HG03196 (cell line): Measurements from ENCODE around the gene DPP6.

Experiments used
- ATAC-seq: cut with Tn5 transposase; IDR thresholded peaks from one replicate; pipeline ENCODE4 v1.9.1; 2021; ENCODE audit not compliant: unreplicated experiment

The DPP6 gene

DNA sequence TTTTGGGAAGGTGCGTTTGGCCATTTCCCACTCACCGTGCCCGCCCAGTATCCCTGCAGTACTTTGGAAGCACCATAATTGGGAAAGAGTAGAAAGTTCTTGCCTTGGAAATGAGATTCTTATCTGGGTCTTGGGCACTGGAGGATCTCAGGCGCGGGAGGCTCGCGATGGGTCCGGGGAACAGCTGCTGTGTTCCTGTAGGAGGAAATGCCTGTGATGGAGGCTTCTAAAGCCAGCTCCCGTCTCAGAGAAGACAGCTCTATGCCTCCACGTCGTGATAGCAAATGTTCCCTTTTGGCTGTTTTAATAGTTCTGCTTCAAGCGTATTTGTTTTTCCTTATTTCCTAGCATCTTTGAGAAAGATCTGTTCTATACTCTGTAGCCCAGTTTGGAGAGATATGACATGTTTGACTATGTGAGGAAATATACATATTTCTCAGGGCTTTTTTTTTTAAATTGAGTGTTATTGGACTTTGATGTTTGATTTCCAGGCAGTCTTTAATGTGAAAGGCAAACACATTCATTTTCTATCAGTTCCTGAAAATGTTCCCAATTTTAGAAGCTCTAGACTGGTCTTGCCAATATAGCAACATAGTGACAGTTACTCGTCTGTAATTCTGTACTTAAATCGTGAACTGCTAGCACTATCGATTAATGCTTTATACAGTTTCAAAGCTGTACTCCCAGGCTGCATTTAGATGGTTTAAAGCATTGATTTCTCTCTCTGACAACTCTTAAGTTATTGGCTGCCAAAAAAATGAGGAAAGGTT, 280.8 kb downstream of the DPP6 start:
- ATAC-seq = no peak

DNA sequence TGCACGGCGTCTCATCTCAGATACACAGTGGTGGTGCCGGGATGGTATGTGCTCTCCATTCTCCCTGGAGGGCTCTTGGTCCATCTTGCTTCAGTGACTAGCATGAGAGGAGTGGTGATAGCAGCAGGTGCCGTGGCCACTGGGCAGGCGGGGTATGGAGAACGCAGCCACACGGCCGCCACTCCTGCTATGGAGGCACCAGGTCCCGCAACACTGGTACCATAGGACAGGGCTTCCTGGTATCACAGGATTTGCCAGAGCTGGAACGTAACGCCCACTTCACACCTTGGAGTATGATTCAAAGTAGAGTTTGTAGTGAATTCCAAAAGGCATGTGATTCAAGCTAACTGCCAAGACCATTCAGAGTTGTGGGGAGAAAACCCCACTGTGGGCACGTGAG, 284.1 kb downstream of the DPP6 start:
- ATAC-seq = no peak

DNA sequence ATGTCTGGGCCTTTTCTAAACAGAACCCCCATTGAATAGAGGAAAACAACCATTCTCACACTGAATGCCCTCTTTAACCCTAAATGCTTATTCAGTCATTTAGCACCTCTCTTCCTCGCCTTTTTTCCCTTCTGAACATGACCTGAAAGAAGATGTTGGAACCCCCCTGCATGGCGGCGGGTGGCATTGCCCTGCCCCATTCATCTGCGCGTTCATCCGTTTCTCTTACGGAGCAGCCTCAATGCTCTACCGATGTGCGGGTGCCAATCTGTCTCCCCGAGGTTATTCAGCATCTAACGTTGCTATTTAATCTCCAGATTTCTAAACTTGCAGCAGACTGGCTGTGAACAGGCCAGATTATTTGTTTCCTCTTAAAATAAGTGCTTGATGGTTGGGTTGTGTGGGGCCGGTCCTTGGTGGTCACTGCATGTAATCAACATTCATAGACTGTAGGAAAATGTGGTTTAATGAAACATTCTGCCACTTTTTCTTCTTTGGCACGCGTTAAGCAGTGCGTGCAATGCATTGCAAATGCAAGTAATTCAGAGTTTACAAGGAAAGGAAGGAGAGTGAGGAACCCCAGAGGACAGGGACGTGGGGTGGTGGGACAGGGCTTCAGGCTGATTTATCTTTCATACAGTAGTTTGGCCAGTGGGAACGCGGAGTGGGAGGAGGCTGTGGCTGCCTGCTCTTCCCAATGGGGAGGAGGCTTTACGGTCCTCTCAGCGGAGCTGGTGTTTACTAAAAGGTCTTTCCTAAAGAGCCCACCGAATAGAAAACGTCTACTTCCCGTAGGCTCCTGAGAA, 286.7 kb downstream of the DPP6 start:
- ATAC-seq = no peak

DNA sequence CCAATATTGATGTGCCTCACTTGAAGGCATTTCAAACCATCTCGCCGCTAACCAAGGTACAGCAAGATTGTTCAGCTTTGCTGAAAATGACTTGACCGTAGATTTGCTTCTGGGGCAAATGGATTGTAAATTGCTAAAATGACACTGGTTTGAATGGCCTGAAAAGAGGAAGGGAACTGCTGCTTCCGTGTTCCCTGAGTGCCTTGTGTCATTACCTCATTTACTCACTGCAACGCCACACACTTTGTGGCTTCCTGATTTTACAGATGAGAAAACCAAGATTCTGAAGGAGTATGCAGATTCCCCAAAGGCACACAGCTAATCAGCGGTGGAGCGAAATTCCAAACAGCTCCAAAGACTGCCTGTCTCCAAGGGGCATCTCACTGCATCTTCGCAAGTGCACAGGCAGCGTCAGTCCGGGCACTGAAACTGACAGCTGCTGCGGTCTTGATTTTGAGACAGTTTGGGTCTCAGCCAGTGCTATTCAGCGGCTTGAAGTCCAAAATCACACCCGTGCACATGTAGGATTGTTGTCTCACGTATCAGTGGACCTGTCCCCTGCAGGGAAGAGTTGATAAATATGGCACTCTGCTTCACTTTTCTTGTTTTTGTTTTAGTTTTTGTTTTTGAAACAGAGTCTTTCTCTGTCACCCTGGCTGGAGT, 290.9 kb downstream of the DPP6 start:
- ATAC-seq = no peak

DNA sequence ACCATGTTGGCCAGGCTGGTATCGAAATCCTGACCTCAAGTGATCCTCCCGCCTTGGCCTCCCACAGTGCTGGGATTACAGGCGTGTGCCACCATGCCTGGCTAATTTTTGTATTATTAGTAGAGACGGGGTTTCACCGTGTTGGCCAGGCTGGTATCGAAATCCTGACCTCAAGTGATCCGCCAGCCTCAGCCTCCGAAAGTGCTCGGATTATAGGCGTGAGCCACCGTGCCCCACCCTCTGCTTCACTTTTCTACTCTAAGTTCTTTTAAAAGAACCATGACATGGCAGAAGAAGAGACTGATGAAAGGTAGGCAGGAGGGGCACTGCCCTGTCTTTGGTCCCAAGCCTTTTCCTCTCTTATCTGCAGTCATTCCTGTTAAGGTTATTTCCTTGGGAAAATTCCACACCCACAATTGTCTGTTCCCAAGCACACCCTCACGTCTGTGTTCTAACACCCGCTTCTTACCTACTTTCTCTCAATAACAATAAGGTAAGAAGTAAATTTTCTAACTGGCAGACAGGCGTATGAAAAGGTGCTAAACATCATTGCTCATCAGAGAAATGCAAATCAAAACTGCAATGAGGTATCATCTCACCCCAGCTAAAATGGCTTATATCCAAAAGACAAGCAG, 291.7 kb downstream of the DPP6 start:
- no peak for ATAC-seq

DNA sequence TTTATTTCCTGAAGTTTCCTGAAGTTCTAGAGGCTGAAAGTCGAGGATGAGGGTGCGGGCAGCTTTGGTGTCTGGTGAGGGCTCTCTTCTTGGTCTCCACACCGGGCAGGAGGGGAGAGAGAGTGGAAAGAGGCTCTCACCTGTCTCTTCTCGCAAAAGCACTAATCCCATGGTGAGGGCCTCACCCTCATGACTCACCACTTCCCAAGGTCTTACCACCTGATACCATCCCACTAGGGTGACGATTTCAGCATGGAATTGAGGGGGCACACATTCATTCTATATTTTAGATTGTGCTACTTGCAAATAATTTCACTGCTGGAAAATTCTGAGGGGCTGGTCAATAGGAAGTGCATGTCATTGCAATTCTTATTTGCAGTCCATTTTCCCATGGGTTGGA, 292.9 kb downstream of the DPP6 start:
- ATAC-seq = no peak

DNA sequence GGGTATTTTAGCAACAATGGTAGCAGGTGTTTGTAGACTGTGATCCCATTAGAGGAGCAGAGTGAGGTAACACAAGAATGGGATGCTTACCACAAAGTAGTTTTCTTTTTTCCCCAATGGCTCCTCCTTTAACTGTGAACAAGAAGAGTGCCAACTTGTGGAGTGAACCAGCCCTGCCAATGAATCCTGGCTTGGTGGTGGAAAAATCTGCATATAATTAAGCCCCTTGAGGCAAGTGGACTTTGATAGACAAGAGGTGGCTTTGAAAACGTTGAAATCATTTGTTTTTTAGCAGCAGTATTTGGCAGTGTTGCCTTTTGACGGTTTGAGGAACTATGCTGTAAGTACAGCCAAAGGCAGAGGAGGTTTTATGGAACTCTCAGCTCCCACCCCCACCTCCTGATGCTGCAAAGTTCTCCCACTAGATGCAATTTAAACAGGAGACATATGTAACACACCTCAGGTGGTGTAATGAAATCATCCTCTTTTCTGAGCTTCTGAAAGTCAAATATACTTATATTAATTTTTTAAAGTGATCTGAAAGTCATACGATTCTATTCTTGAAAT, 295.6 kb downstream of the DPP6 start:
- ATAC-seq = no peak

DNA sequence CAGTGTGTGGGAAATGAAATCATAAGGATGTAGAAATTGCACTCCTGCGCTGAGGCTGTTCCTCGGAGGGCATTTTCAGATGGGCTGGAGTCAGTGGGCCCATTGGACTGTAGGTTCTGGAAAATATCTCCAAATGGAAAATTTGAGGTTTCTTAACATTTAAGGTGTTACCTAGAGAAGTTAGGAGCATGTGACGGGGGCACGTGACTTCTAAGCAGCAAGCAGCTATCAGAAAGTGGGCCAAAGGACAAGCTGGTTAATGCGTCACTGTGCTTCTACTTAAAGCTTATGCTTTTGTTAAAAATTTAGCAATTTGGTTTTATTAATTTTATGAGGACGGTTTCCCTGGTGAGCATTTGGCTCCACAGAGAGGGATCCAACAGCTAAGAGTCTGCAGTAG, 298.7 kb downstream of the DPP6 start:
- no peak for ATAC-seq

DNA sequence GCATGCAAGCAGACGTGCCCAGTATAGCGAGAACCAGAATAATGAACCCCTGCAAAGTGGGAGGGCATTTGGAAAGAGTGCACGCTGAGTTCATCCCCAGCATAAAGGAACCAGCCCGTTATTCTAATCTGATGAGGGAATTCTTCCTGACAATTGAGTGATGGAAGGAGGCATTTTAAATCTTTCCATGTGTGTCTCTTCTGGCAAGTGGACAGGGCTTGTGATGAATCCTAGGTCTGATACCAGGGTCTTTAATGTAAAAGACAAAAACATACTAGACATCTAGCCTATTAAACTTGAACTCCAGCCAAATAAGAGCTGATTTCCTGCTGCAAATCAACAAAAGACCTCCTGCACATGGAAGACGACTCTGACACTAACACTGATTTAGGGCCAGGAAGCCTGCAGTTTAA, 301.2 kb downstream of the DPP6 start:
- ATAC-seq = no peak

DNA sequence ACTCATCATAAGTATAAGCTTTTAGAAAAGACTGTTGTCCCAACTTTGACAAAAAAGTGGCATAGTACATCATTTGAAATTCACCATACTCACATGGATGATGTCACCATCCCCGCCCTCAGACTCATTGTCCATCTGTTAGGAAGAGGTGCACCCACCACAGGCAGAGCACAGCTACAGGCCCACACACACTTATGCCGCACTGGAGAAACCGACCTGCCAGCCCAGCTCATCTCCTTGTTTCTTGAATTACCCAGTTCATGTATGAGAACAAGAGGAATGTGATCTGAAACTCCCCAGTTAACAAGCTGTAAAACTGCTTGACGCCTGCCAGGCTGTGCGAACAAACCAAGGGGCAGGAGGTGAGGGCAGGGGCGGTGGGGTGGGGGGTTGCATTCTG, 312.0 kb downstream of the DPP6 start:
- no peak for ATAC-seq

DNA sequence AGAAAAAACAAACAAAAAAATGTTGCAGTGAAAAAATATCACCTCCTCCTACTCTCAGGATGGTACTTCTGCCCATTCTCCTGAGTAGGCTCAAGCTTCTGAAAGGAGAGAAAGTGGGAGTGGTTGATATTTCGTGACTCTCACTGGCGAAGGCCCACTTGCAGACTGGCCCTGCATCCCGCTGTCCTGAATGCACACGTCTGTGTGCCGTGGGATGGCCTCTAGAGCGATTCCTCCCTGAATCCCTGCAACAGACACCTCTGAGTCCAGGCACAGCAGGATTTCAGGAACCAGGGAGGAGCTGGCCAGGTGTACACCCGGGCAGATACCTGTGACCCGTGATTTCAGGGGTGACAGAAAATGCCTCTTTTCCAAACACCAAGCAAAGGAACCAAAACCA, 319.2 kb downstream of the DPP6 start:
- ATAC-seq = no peak

DNA sequence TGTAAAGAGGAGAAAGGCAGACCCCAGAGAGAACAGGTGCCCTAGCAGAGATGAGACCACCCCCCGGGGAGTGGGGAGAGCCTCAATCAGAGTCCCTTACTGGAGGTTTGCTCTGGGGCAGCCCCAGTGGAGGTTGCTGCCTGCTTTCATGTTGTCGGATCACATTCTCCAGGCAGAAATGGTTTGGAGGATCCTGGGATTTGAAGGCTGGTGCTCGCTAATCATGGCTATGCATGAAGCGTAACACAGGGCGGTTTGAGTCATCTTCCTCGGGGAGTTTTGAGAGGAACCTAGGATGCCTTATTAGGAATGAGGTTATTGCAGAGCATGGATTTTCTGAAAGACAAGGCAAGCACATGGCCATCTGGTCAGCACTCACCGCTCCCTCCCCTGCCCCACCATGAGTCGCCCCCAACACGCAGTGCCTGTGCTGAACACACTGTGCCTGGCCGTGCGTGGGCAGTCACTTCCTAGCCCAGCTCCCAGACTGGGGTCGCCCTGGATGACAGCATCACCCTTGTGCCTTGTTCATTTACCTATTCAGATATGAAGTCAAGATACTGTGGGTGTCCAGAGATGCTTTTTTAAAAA, 319.9 kb downstream of the DPP6 start:
- ATAC-seq = no peak

DNA sequence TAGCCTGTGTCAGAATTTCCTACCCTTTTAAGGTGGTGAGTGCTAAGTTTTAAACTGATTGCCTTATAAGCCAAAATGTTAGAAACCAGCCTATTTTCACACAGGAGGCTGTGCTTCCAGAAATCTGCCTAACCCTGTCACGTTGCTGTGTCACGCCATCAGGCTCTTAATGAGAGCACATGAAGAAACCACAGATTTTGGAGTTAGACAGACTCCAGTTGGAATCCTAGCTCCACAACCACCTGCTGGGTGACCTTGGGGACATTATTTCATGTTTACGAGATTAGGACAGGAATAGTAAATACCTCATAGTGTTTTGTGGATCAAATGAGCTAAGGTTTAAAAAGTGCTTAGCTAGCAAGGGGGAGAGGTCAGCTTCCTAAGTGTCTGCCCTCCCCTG, 321.8 kb downstream of the DPP6 start:
- no peak for ATAC-seq

DNA sequence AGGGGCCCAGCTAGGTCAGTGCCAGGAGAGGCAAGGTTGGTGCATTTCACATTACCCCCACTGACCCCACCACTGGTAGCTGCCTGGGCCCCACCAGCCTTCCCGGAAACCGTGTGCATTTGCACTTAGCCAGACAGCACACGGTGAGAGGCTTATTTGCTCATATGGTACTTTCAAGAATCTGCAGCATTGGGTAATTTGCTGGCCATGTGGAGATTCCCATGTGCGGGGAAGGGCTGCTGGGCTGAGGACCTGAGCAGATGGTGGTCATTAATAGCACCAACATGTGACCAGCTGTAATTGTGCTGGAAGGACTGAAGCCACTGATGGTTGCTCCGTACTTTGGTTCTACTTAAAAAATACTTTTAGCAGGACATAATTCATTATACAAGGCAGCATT, 323.8 kb downstream of the DPP6 start:
- no peak for ATAC-seq

DNA sequence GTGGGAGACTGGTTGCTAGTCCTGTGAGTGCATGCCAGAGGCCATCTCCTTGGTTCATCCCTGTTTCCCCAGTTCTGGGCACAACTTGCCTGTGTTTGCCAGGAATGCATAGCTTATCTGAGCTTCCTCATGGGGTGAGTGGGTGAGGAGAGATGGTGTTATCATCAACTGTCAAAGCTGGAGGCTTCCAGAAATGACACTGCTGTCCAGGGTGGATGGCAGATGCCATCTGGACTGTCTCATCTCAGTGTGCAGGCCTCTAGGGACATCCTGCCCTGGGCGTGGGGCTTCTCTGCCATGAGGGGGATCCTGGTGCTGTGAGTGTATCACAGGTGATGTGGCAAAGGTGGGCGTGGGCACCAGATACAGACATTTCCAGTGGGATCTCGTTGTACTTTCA, 328.6 kb downstream of the DPP6 start:
- no peak for ATAC-seq

DNA sequence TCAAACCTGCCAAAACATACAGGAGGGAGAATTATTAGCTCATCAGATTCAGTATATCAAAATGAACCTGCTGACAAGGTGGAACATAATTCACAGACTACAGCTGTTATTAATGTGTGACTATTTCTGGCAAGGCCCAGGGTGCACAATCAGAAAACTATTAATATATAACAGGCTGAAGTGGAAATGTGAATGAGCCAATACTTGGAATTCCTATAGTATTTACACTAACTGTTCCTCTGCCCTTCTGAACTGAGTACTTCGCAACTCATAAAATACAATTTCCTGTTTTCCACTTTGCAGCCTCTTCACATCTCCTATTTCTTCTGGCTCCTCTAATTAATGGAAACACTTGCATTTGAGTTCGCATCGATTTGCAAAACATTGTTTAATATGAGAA, 330.8 kb downstream of the DPP6 start:
- no peak for ATAC-seq

DNA sequence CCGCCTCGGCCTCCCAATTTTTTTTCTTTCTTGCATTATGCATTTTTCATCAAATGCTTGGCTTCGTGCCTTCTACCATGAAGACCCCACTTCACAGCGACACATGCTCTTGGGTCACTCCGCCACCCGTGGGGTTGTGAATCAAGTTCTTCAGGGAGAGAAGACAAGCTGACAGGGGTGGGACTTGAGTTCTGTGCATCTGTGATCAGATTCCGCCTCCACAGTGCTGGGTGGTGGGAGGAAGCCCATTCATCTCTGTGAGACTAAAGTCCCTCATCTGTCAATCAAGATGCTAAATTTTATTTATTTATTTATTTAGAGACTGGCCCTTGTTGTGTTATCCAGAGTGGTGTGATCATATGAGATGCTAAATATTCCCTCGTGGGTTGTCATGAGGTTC, 333.0 kb downstream of the DPP6 start:
- no peak for ATAC-seq

DNA sequence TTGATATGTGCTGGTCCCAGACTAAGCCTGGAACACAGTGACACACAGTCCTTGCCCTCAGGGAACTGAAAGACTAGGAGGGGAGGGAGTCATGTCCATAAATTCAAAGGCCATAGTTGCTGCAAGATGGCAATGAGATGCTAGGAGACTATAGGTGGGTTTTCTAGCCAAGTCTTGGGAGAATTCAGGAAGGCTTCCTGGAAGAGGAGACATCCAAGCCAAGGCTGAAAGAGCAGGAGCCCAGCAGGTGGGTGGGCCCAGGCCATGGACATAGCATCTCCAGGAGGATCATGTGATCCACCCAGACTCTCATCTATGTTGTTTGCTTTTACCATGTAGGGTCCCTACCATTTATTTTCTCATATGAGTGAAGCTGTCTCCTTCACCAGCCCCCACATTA, 335.1 kb downstream of the DPP6 start:
- no peak for ATAC-seq

DNA sequence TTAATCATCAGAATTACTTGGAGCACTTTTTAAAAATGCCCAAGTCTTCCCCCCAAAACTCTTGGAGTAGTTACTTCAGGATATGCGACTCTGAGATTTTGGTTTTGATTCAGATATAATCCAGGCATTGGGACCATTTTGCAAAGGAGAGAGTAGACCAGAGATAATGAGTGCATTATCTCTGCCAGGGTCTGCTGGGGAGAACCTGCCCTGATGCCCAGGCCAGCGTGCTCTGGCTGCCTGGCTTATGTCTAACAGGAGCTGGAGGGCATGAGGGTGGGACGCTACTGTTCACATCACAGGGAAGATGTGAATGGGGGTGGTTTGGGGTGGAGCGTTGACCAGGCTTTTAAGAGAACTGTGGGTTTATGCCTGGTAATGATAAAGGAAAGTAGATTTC, 336.2 kb downstream of the DPP6 start:
- no peak for ATAC-seq

DNA sequence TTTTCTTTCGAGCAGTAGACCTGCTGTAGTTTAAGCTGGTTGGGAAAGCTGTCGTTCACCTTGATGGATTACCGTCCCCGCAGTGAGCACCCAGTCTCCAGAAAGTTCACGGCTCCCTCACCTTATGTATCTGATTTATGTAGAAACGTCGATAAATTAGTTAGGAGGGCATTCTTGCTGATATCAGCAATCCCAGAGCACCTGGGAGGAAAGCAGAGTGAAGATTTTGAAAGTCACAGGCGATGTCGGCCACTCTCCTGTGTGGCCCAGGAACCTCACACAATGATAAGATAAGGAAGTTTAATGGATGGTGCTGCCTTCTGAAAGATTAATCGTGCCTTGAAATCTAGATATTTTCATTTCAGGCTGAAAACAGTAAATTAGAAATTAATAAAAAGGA, 336.8 kb downstream of the DPP6 start:
- no peak for ATAC-seq

DNA sequence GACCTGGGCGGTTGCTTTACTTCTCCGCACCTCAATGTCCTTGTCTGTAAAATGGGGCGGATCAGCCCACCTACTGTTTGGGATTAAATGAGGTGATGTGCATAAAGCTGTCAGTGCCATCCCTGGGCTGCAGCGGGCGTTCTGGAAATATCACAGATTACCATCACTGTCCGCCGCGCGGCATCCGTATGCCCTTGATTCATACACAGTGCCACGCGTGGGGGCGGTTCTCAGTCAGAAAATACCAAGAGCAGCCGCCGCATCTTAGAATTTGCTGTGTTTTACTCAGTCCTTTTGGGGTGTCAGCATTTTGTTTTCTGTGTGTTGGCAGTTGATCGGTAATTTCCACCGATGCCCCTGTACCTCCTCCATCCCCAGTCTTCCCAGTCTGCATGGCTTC, 338.8 kb downstream of the DPP6 start:
- ATAC-seq = no peak
